ENCODE results near the gene SEC61G.

The SEC61G gene

GRCh38 chr7:54764861-54765260 lies 5.8 kb upstream of the SEC61G start:
- DNase-seq (ENCODE audit: low read depth) = no peak

- DNase-seq (ENCODE audit: low read depth) = no peak
Measured at GRCh38 chr7:54757711-54758110, 1.3 kb downstream of the SEC61G start.

- DNase-seq (ENCODE audit: low read depth) = no peak
Measured at GRCh38 chr7:54749200-54749599, 9.8 kb downstream of the SEC61G start.

GRCh38 chr7:54747234-54747633 lies 11.8 kb downstream of the SEC61G start:
- no peak for DNase-seq (ENCODE audit: low read depth)

- DNase-seq (ENCODE audit: low read depth) = no peak
Measured at GRCh38 chr7:54743580-54743979, 15.4 kb downstream of the SEC61G start.

- DNase-seq (ENCODE audit: low read depth) = no peak
Measured at GRCh38 chr7:54738737-54739136, 20.3 kb downstream of the SEC61G start.

- DNase-seq (ENCODE audit: low read depth) = no peak
Measured at GRCh38 chr7:54729107-54729506, 29.9 kb downstream of the SEC61G start.

GRCh38 chr7:54728411-54728810 lies 30.6 kb downstream of the SEC61G start:
- DNase-seq (ENCODE audit: low read depth) = no peak

GRCh38 chr7:54725255-54725654 lies 33.8 kb downstream of the SEC61G start:
- DNase-seq (ENCODE audit: low read depth) = no peak

- no peak for DNase-seq (ENCODE audit: low read depth)
Measured at GRCh38 chr7:54722502-54722901, 36.5 kb downstream of the SEC61G start.

GRCh38 chr7:54722026-54722425 lies 37.0 kb downstream of the SEC61G start:
- DNase-seq (ENCODE audit: low read depth) = no peak

GRCh38 chr7:54719974-54720373 lies 39.0 kb downstream of the SEC61G start:
- no peak for DNase-seq (ENCODE audit: low read depth)

- no peak for DNase-seq (ENCODE audit: low read depth)
Measured at GRCh38 chr7:54719425-54719824, 39.6 kb downstream of the SEC61G start.

- no peak for DNase-seq (ENCODE audit: low read depth)
Measured at GRCh38 chr7:54712820-54713219, 46.2 kb downstream of the SEC61G start.

- DNase-seq (ENCODE audit: low read depth) = no peak
Measured at GRCh38 chr7:54711900-54712595, 47.0 kb downstream of the SEC61G start.

- no peak for DNase-seq (ENCODE audit: low read depth)
Measured at GRCh38 chr7:54709283-54709682, 49.7 kb downstream of the SEC61G start.

- no peak for DNase-seq (ENCODE audit: low read depth)
Measured at GRCh38 chr7:54705436-54705835, 53.6 kb downstream of the SEC61G start.

GRCh38 chr7:54704851-54705250 lies 54.2 kb downstream of the SEC61G start:
- DNase-seq (ENCODE audit: low read depth) = no peak

All from stimulated activated CD8-positive, alpha-beta memory T cell treated with anti-CD3 and anti-CD28 coated beads, Interleukin-15, amount 100 ng/mL, for 1 hour (primary cell).